ENCODE results near the gene SNAP29. TPM values are rescaled to one million over a fixed set of nuclear protein-coding genes. Genes with fewer than 3 reads are reported as not detected.

Gene SNAP29
- 10 to 100 TPM; 19.1 to 29.8 (median 22.8) TPM for total RNA-seq

GRCh38 chr22:20858615-20859416 lies at the start of gene SNAP29, which contains the start of gene PI4KA:
SNAP29 (plus strand) TSS chr22:20859007; CDS start chr22:20859111, 104 bp downstream.
PI4KA (minus strand) TSS chr22:20858811; CDS start chr22:20858725, 86 bp downstream.
- TF ChIP-seq EP300 (IDR thresholded peaks at IDR 0.05) (no peak), POLR2A (IDR thresholded peaks at IDR 0.05) (peak; percentile 76 to 78), POLR2AphosphoS5 (IDR thresholded peaks at IDR 0.05) (peak; percentile 4 to 56 (median 45))
- TF ChIP-seq, protein P1, sequence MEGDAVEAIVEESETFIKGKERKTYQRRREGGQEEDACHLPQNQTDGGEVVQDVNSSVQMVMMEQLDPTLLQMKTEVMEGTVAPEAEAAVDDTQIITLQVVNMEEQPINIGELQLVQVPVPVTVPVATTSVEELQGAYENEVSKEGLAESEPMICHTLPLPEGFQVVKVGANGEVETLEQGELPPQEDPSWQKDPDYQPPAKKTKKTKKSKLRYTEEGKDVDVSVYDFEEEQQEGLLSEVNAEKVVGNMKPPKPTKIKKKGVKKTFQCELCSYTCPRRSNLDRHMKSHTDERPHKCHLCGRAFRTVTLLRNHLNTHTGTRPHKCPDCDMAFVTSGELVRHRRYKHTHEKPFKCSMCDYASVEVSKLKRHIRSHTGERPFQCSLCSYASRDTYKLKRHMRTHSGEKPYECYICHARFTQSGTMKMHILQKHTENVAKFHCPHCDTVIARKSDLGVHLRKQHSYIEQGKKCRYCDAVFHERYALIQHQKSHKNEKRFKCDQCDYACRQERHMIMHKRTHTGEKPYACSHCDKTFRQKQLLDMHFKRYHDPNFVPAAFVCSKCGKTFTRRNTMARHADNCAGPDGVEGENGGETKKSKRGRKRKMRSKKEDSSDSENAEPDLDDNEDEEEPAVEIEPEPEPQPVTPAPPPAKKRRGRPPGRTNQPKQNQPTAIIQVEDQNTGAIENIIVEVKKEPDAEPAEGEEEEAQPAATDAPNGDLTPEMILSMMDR (IDR thresholded peaks at IDR 0.05): peak; percentile 15 to 23
- H3K9me3 ChIP-seq: no peaks in the 10 kb centered on the region
- peak within 1 kb of the TSS; percentile 68 for H3K4me3 ChIP-seq
- WGBS: 0% methylated on average over 5 of the region's 100 CpGs
- H3K4me1 ChIP-seq: peaks cover 63% of the 10 kb centered on the region
- H3K36me3 ChIP-seq: no peaks in the 10 kb centered on the region
- peak; percentile 99 to 100 for DNase-seq (ENCODE audit: low spot score in 2 of 2)
- peak within 1 kb of the TSS; percentile 84 for H3K27ac ChIP-seq
- no peaks in the 10 kb centered on the region for H3K27me3 ChIP-seq

- peaks cover 79% of the 10 kb centered on the region for H3K36me3 ChIP-seq
- WGBS: 89% methylated on average over 6 of the region's 6 CpGs
- no peaks in the 10 kb centered on the region for H3K9me3 ChIP-seq
- no peak overlapping the region for H3K4me3 ChIP-seq
- no peak overlapping the region for H3K27ac ChIP-seq
- H3K4me1 ChIP-seq: no peaks in the 10 kb centered on the region
- DNase-seq (ENCODE audit: low spot score in 2 of 2): peak in 1 of 2 donors; percentile 55
- no peaks in the 10 kb centered on the region for H3K27me3 ChIP-seq
- TF ChIP-seq POLR2AphosphoS5 (IDR thresholded peaks at IDR 0.05): no peak
- no peak for TF ChIP-seq EP300 (IDR thresholded peaks at IDR 0.05)
- TF ChIP-seq, protein P1 (IDR thresholded peaks at IDR 0.05): no peak
- no peak for TF ChIP-seq POLR2A (IDR thresholded peaks at IDR 0.05)
Measured at GRCh38 chr22:20809538-20810185, 49.1 kb upstream of the SNAP29 start.

DNA sequence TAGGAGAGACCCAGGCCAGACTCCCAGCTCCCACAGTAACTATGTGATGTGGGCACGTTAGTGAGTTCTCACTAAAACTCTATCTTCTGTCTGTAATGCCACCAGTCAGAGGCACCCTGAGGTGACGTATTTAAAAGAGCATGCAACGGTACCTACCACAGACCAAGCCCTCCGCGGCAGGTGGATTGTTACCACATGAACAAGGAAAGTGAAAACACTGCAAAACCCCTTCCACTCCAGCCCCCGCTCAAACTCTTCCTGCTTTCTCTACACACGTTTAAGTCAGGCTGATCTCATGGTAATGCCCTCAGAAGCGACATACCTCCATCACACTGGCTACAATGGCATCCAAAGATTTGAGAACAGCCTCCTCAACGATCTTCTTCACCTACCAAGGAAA lies 48.2 kb upstream of the SNAP29 start:
- DNase-seq (ENCODE audit: low spot score in 2 of 2): peak in 1 of 2 donors; percentile 43
- no peak for TF ChIP-seq POLR2A (IDR thresholded peaks at IDR 0.05)
- TF ChIP-seq EP300 (IDR thresholded peaks at IDR 0.05): no peak
- TF ChIP-seq, protein P1 (IDR thresholded peaks at IDR 0.05): no peak
- TF ChIP-seq POLR2AphosphoS5 (IDR thresholded peaks at IDR 0.05): no peak
- no peaks in the 10 kb centered on the region for H3K9me3 ChIP-seq
- H3K4me3 ChIP-seq: no peak overlapping the region
- H3K4me1 ChIP-seq: no peaks in the 10 kb centered on the region
- no peaks in the 10 kb centered on the region for H3K27me3 ChIP-seq
- WGBS: 90% methylated on average over 9 of the region's 9 CpGs
- peaks cover 74% of the 10 kb centered on the region for H3K36me3 ChIP-seq
- H3K27ac ChIP-seq: no peak overlapping the region

DNA sequence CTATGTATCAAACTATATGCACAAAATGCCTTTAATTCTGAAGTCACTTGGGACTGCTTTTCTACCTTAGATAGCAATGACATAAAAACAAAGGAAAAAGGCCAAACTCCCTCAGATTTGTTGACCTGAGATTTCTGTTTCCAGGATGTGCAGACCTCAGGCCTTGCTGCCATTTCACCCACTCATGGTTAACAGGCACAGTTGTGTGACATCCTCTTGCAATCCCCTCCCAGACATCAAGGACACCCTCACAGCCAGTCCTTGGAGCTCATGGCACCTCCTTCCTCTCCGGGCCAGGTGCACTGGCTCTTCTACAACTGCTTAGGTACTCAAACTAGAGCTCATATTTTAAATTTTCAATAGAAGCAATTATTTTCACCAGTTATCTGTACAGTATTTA lies 47.6 kb upstream of the SNAP29 start:
- TF ChIP-seq POLR2AphosphoS5 (IDR thresholded peaks at IDR 0.05): no peak
- no peak for TF ChIP-seq EP300 (IDR thresholded peaks at IDR 0.05)
- no peak for TF ChIP-seq POLR2A (IDR thresholded peaks at IDR 0.05)
- TF ChIP-seq, protein P1 (IDR thresholded peaks at IDR 0.05): no peak

More for the DNA sequence above, 47.6 kb upstream of the SNAP29 start:
- Histone ChIP-seq H3K36me3 (peaks cover 74% of the 10 kb centered on the region), H3K27me3 (no peaks in the 10 kb centered on the region), H3K9me3 (no peaks in the 10 kb centered on the region), H3K4me1 (no peaks in the 10 kb centered on the region), H3K27ac (no peak overlapping the region), H3K4me3 (no peak overlapping the region)
- 97% methylated on average over 1 of the region's 1 CpG for WGBS
- DNase-seq (ENCODE audit: low spot score in 2 of 2): peak in 1 of 2 donors; percentile 21

All from suprapubic skin (tissue), 4 donors.